Thyroid gland (tissue), 4 donors: ENCODE results near the gene CRNKL1.

Experiments used
- CTCF ChIP-seq, 6 experiments: fragments of 200-600 bp in 3 of 6; fragments of 450-650 bp in 3 of 6; sonication (generic) in 3 of 6; IDR thresholded peaks; one replicate each; pipeline ENCODE4 v1.5.1; 2016 to 2019; ENCODE audit warnings: antibody characterized with exemption in 6 of 6, mild to moderate bottlenecking in 2 of 6, inconsistent platforms in 1 of 6, moderate library complexity in 1 of 6
- POLR2A ChIP-seq, 2 donors: fragments of 450-650 bp; IDR thresholded peaks; one replicate each; pipeline ENCODE4 v1.6.1; 2017; ENCODE audit warnings: antibody characterized with exemption in 2 of 2, mild to moderate bottlenecking in 2 of 2, moderate library complexity in 1 of 2

- TF ChIP-seq CTCF (IDR thresholded peaks at IDR 0.05): no peak
- no peak for TF ChIP-seq POLR2A (IDR thresholded peaks at IDR 0.05)
These were observed 40.6 kb upstream of the CRNKL1 start for GRCh38 chr20:20092827-20093226.
